ENCODE results near the gene ZFYVE28. TPM values are rescaled to one million over a fixed set of nuclear protein-coding genes. Genes with fewer than 3 reads are reported as not detected.

ZFYVE28 gene
- total RNA-seq, 1 donor from 2014 or later = 11.3 TPM

DNA sequence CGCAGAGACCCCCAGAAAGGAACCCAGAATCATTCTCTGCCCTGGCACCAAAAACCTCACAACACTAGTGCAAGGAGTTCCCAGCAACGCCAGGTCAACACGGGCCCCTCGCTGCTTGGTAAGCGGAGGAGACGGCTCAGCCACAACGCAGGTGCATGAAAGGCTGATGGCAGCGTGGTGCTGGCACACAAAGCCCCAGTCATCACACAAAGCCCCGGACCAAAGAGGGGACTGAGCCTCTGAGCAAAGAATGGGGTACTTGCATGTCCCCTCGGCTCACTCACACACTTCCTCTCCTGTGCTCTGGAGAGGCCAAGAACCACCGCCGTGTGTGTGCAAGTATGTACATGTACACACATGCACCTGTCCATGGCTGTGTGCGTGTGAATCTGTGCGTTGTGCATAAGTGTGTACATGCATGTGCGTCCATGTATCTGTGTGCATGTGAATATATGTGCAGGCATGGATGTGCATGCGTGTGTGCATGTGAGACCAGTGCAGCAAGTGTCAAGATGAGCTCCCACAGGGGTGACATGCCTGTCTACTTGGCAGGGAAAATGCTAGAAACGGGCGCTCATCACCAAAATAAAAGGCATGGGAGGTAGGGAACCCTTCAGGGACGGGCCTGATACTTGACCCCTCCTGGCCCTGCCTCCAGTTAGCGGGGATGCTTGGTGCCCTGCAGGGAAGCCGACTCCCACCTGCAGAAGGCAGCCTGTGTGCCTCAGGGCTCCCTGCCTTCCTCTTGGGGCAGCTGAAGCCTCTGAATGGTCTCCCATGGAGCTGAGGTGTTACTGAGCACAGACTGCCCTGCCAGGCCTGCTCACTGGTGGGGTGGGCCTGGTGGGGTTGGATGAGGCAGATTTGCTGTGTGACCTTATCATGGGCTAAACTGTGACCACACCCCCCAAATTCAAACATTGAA, 60.4 kb downstream of the ZFYVE28 start:
- DNase-seq (ENCODE audit: extremely low spot score in 2 of 2) = no peak

DNA sequence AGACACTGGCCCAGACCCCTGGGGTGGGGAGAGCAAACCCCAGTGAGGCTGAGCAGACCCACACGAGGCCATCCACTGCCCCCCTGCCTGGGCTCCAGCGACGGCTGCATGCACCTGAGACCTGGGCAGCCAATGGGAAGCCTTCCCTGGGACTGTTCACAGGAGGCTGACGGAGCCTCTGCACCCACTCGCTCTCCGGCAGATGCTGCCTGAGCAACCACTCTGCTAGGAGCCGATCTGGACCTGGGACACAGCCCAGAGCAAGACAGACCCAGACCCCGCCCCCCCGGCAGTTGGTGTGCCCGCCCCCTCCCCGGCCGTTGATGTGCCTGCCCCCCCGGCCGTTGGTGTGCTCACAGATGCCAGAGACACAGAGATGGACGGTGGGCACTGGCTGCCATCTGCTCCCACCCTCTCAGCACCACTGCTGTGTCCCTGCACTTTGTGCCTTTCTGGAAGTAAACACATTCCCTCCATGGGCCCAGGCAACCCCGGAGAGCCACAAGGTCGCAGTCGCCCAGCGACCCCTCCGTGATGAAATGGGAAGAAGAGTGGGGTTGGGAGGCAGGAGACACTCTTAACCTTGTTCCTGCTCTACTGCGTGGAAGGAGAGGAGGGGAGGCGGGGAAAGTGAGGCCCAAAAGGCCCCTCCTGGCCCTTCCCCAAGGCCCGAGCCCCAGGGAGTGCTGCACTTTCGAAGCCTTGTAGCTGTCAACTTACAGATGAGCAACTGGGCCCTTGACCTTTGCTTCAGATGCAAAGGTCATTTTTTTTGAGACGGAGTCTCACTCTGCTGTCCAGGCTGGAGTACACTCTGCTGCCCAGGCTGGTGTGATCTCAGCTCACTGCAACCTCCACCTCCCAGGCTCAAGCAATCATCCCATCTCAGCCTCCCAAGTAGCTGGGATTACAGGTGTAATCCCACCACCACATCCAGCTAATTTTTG, 62.0 kb downstream of the ZFYVE28 start:
- no peak for DNase-seq (ENCODE audit: extremely low spot score in 2 of 2)
- intact Hi-C loops (cut with DNase I) = no loop called here
- H3K4me1 ChIP-seq = no peaks in the 10 kb centered on the region
- no peaks in the 10 kb centered on the region for H3K27me3 ChIP-seq
- no peak overlapping the region for H3K4me3 ChIP-seq
- no peaks in the 10 kb centered on the region for H3K9me3 ChIP-seq
- TF ChIP-seq POLR2AphosphoS5 (IDR thresholded peaks at IDR 0.05; ENCODE audit: insufficient read depth in 1 of 2, low read depth in 1 of 2) = no peak
- TF ChIP-seq POLR2A (IDR thresholded peaks at IDR 0.05) = no peak
- TF ChIP-seq, protein P1, sequence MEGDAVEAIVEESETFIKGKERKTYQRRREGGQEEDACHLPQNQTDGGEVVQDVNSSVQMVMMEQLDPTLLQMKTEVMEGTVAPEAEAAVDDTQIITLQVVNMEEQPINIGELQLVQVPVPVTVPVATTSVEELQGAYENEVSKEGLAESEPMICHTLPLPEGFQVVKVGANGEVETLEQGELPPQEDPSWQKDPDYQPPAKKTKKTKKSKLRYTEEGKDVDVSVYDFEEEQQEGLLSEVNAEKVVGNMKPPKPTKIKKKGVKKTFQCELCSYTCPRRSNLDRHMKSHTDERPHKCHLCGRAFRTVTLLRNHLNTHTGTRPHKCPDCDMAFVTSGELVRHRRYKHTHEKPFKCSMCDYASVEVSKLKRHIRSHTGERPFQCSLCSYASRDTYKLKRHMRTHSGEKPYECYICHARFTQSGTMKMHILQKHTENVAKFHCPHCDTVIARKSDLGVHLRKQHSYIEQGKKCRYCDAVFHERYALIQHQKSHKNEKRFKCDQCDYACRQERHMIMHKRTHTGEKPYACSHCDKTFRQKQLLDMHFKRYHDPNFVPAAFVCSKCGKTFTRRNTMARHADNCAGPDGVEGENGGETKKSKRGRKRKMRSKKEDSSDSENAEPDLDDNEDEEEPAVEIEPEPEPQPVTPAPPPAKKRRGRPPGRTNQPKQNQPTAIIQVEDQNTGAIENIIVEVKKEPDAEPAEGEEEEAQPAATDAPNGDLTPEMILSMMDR (IDR thresholded peaks at IDR 0.05) = no peak
- no peaks in the 10 kb centered on the region for H3K36me3 ChIP-seq
- no peak overlapping the region for H3K27ac ChIP-seq

More for the DNA sequence above, 60.4 kb downstream of the ZFYVE28 start:
- TF ChIP-seq POLR2AphosphoS5 (IDR thresholded peaks at IDR 0.05; ENCODE audit: insufficient read depth in 1 of 2, low read depth in 1 of 2) = no peak
- no peak for TF ChIP-seq POLR2A (IDR thresholded peaks at IDR 0.05)
- TF ChIP-seq, protein P1 (IDR thresholded peaks at IDR 0.05) = no peak
- Histone ChIP-seq H3K9me3 (no peaks in the 10 kb centered on the region), H3K36me3 (no peaks in the 10 kb centered on the region), H3K4me1 (peaks cover 7% of the 10 kb centered on the region), H3K27ac (no peak overlapping the region), H3K27me3 (no peaks in the 10 kb centered on the region), H3K4me3 (no peak overlapping the region)
- intact Hi-C loops (cut with DNase I) = no loop called here

DNA sequence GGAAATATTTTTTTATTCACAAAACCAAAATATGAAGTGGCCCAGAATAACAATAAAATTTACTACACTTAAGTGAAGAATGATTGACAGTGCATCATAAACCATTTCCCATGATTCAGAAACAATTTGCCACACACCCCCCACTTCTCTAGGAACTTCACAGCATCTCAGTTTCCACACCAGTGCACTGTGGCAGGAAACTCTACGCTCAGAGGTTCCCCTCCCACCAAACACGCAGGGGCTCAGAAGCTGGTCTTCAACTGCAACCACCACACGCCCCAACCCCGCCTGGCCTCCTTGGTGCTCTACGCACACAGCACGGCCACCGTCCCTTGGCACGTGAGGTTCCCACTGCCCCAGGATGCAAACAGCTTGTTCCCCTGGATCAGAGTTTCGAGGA, 63.7 kb downstream of the ZFYVE28 start:
- intact Hi-C loops (cut with DNase I) = no loop called here
- no peaks in the 10 kb centered on the region for H3K9me3 ChIP-seq
- H3K36me3 ChIP-seq = no peaks in the 10 kb centered on the region
- DNase-seq (ENCODE audit: extremely low spot score in 2 of 2) = no peak
- no peak overlapping the region for H3K4me3 ChIP-seq
- no peak overlapping the region for H3K27ac ChIP-seq
- no peaks in the 10 kb centered on the region for H3K4me1 ChIP-seq
- TF ChIP-seq POLR2AphosphoS5 (IDR thresholded peaks at IDR 0.05; ENCODE audit: insufficient read depth in 1 of 2, low read depth in 1 of 2) = no peak
- no peak for TF ChIP-seq POLR2A (IDR thresholded peaks at IDR 0.05)
- TF ChIP-seq, protein P1 (IDR thresholded peaks at IDR 0.05) = no peak
- no peaks in the 10 kb centered on the region for H3K27me3 ChIP-seq

DNA sequence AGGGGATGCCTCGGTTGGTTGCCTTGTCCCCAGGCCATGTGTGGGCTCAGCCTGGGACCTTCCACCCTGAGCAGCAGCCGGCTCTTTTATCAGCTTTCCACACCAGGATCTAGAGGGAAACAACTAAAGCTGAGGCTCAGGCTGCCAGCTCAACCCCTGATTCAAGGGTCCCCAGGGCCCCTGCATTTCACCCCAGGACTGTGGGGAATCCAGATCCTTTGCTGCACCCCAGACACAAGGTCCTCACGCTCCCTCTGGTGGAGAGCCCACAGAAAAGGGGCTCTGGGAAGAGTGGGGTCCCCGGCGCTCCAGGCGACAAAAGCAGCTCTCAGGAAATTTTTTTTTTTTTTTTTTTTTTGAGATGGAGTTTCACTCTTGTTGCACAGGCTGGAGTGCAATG, 64.3 kb downstream of the ZFYVE28 start:
- Histone ChIP-seq H3K27ac (no peak overlapping the region), H3K4me3 (no peak overlapping the region), H3K4me1 (no peaks in the 10 kb centered on the region), H3K27me3 (no peaks in the 10 kb centered on the region), H3K36me3 (no peaks in the 10 kb centered on the region), H3K9me3 (no peaks in the 10 kb centered on the region)
- intact Hi-C loops (cut with DNase I) = no loop called here
- DNase-seq (ENCODE audit: extremely low spot score in 2 of 2) = no peak
- TF ChIP-seq POLR2A (IDR thresholded peaks at IDR 0.05) = no peak
- TF ChIP-seq POLR2AphosphoS5 (IDR thresholded peaks at IDR 0.05; ENCODE audit: insufficient read depth in 1 of 2, low read depth in 1 of 2) = no peak
- TF ChIP-seq, protein P1 (IDR thresholded peaks at IDR 0.05) = no peak

All from vagina (tissue), 2 donors.